ENCODE measurements around the gene RPL38.
A peak's percentile ranks its signal among the peaks of the same experiment; 100 is the strongest.

RPL38 gene

GRCh38 chr17:74192950-74193781 is 10.3 kb upstream of the RPL38 start:
- no peak for TF ChIP-seq ZNF274 (IDR thresholded peaks at IDR 0.05; ENCODE audit: low read depth, low read length)
- H3K4me3 ChIP-seq (ENCODE audit: low read length): no peak overlapping the region

- no peak overlapping the region for H3K4me3 ChIP-seq (ENCODE audit: low read length)
- no peak for TF ChIP-seq ZNF274 (IDR thresholded peaks at IDR 0.05; ENCODE audit: low read depth, low read length)
Measured at GRCh38 chr17:74194682-74195081, 8.8 kb upstream of the RPL38 start.

- H3K4me3 ChIP-seq (ENCODE audit: low read length): no peak overlapping the region
- TF ChIP-seq ZNF274 (IDR thresholded peaks at IDR 0.05; ENCODE audit: low read depth, low read length): no peak
Measured at GRCh38 chr17:74196541-74197317, 6.7 kb upstream of the RPL38 start.

GRCh38 chr17:74197801-74198200 is 5.7 kb upstream of the RPL38 start:
- no peak for TF ChIP-seq ZNF274 (IDR thresholded peaks at IDR 0.05; ENCODE audit: low read depth, low read length)
- no peak overlapping the region for H3K4me3 ChIP-seq (ENCODE audit: low read length)

GRCh38 chr17:74198694-74199093 is 4.8 kb upstream of the RPL38 start:
- TF ChIP-seq ZNF274 (IDR thresholded peaks at IDR 0.05; ENCODE audit: low read depth, low read length): no peak

GRCh38 chr17:74199306-74200092 is 4.0 kb upstream of the RPL38 start:
- TF ChIP-seq ZNF274 (IDR thresholded peaks at IDR 0.05; ENCODE audit: low read depth, low read length): no peak
- no peak overlapping the region for H3K4me3 ChIP-seq (ENCODE audit: low read length)

More at GRCh38 chr17:74198694-74199093, 4.8 kb upstream of the RPL38 start:
- H3K4me3 ChIP-seq (ENCODE audit: low read length): no peak overlapping the region

- no peak for TF ChIP-seq ZNF274 (IDR thresholded peaks at IDR 0.05; ENCODE audit: low read depth, low read length)
- no peak overlapping the region for H3K4me3 ChIP-seq (ENCODE audit: low read length)
Measured at GRCh38 chr17:74200112-74200511, 3.4 kb upstream of the RPL38 start.

GRCh38 chr17:74201250-74201649 is 2.2 kb upstream of the RPL38 start:
- H3K4me3 ChIP-seq (ENCODE audit: low read length): no peak overlapping the region
- TF ChIP-seq ZNF274 (IDR thresholded peaks at IDR 0.05; ENCODE audit: low read depth, low read length): no peak

GRCh38 chr17:74201948-74202347 is 1.5 kb upstream of the RPL38 start:
- no peak overlapping the region for H3K4me3 ChIP-seq (ENCODE audit: low read length)
- TF ChIP-seq ZNF274 (IDR thresholded peaks at IDR 0.05; ENCODE audit: low read depth, low read length): no peak

- no peak overlapping the region for H3K4me3 ChIP-seq (ENCODE audit: low read length)
- no peak for TF ChIP-seq ZNF274 (IDR thresholded peaks at IDR 0.05; ENCODE audit: low read depth, low read length)
Measured at GRCh38 chr17:74202938-74203337, 540 bp upstream of the RPL38 start.

- H3K4me3 ChIP-seq (ENCODE audit: low read length): peak overlapping the region; percentile 97
- no peak for TF ChIP-seq ZNF274 (IDR thresholded peaks at IDR 0.05; ENCODE audit: low read depth, low read length)
Measured at GRCh38 chr17:74204474-74204873, 996 bp downstream of the RPL38 start.

GRCh38 chr17:74205274-74205673 is 1.8 kb downstream of the RPL38 start:
- H3K4me3 ChIP-seq (ENCODE audit: low read length): peak overlapping the region; percentile 97; the same call in 1 of the 2 replicates
- TF ChIP-seq ZNF274 (IDR thresholded peaks at IDR 0.05; ENCODE audit: low read depth, low read length): no peak

- H3K4me3 ChIP-seq (ENCODE audit: low read length): no peak overlapping the region
- TF ChIP-seq ZNF274 (IDR thresholded peaks at IDR 0.05; ENCODE audit: low read depth, low read length): no peak
Measured at GRCh38 chr17:74206332-74206818, 2.9 kb downstream of the RPL38 start.

Measured in GM08714 (cell line).